Smooth muscle cell (in vitro differentiated cells): ENCODE results near the gene GAB3. TPM values are rescaled to one million over a fixed set of nuclear protein-coding genes. Genes with fewer than 3 reads are reported as not detected.
"Not testable (repeated sequence)": the region's sequence is repeated elsewhere in the genome, so short reads cannot be mapped to it uniquely, and the experiment has no call there.

Experiments
- DNase-seq: peaks from one replicate; lab custom pipeline; 2025; ENCODE audit not compliant: unreplicated experiment; lab: John Stamatoyannopoulos, UW
- H2AFZ ChIP-seq: fragments of 200-600 bp; sonication (generic); 2 replicates; pipeline ENCODE4 v1.6.0; 2016; ENCODE audit warnings: antibody characterized with exemption, low read depth, mild to moderate bottlenecking
- H3F3A ChIP-seq: fragments of 200-600 bp; sonication (generic); 2 replicates; pipeline ENCODE4 v1.6.0; 2017; ENCODE audit warnings: antibody characterized with exemption, low read depth
- H3K27ac ChIP-seq: fragments of 200-600 bp; sonication (generic); 2 replicates; pipeline ENCODE4 v1.5.1; 2016; ENCODE audit warnings: low read depth, mild to moderate bottlenecking
- H3K27me3 ChIP-seq: fragments of 200-600 bp; sonication (generic); 2 replicates; pipeline ENCODE4 v1.6.1; 2016; ENCODE audit warnings: low read depth, mild to moderate bottlenecking
- H3K36me3 ChIP-seq: fragments of 200-600 bp; sonication (generic); 2 replicates; pipeline ENCODE4 v1.5.1; 2016; ENCODE audit warnings: low read depth
- H3K4me1 ChIP-seq: fragments of 200-600 bp; sonication (generic); 2 replicates; pipeline ENCODE4 v1.5.1; 2016; ENCODE audit warnings: low read depth
- H3K4me2 ChIP-seq: fragments of 200-600 bp; sonication (generic); 2 replicates; pipeline ENCODE4 v1.6.0; 2016; ENCODE audit warnings: mild to moderate bottlenecking
- H3K4me3 ChIP-seq: fragments of 200-600 bp; sonication (generic); 2 replicates; pipeline ENCODE4 v1.5.1; 2016; ENCODE audit warnings: mild to moderate bottlenecking
- H3K79me2 ChIP-seq: fragments of 200-600 bp; sonication (generic); 2 replicates; pipeline ENCODE4 v1.6.0; 2016; ENCODE audit warnings: low read depth, mild to moderate bottlenecking
- H3K9ac ChIP-seq: fragments of 200-600 bp; sonication (generic); 2 replicates; pipeline ENCODE4 v1.6.0; 2016; ENCODE audit warnings: low read depth
- H3K9me3 ChIP-seq: fragments of 200-600 bp; sonication (generic); replicated peaks from 2 replicates; pipeline ENCODE4 v1.5.1; 2016; ENCODE audit warnings: low read depth
- H4K20me1 ChIP-seq: fragments of 200-600 bp; sonication (generic); 2 replicates; pipeline ENCODE4 v1.6.0; 2016; ENCODE audit warnings: low read depth
- WGBS: methylation state at CpG from one replicate; pipeline ENCODE4 v1.1.7; 2016; ENCODE audit warnings: low lambda C conversion rate; 5-methylcytosine and 5-hydroxymethylcytosine counted together
- polyA plus RNA-seq: library from polyadenylated mRNA; unstranded; fragments of >200 nt; fragmentation: Nextera tagmentation; extraction: Ambion mirVana; gene quantifications from 2 replicates; pipeline ENCODE4 v1.2.1, GENCODE V29; 2016
- total RNA-seq: library from RNA; depleted of rRNA; stranded (reverse); fragments of >200 nt; gene quantifications from 2 replicates; pipeline ENCODE4 v1.2.3, GENCODE V29; 2014
- TF ChIP-seq, protein P1 (sequence below): fragments of 200-600 bp; sonication (generic); IDR thresholded peaks from 2 replicates; pipeline ENCODE4 v1.5.1; 2017; ENCODE audit warnings: borderline replicate concordance, mild to moderate bottlenecking, antibody characterized with exemption; ENCODE audit not compliant: insufficient read depth, poor library complexity, severe bottlenecking

Gene GAB3
- total and polyA plus RNA-seq, 2 experiments from 2014 or later = 0.39 to 0.72 TPM

DNA sequence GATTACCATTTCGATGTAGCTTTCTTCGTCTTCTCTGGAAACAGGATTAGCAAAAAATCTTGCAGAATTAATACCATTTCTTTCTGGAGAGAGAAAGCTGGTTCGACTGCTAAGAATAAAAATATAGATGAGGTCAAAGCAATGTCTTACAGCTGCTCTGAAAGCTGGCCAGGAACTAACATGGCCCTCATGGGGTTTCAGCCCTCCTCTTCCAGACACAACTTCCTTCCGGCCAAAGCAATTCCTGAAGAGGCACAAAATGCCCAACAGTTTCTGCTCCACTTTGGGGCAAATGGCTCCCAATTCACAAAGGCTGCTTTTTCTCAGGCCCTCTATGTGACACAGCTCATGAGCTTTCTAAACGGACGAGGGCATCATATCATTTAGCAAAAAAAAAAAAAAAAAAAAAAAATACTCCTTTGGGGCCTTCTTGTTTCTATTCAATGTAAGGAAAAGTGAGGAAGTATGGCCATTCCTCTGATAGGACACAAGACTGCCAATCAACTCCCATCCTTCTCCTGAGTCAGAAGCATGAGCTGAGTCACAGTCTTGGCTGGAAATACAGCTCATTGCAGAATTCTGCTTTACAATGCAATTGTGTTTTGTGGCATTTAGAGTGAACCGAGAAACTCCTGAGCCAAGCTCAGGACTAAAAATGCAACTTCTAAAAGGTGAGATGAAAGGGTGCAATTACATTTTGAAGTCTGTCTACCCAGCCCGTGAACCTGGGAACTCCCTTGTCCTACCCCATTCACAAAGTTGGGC, 54.8 kb downstream of the GAB3 start:
- no peak overlapping the region for H3K9ac ChIP-seq
- H3K4me3 ChIP-seq = no peak overlapping the region
- TF ChIP-seq, protein P1, sequence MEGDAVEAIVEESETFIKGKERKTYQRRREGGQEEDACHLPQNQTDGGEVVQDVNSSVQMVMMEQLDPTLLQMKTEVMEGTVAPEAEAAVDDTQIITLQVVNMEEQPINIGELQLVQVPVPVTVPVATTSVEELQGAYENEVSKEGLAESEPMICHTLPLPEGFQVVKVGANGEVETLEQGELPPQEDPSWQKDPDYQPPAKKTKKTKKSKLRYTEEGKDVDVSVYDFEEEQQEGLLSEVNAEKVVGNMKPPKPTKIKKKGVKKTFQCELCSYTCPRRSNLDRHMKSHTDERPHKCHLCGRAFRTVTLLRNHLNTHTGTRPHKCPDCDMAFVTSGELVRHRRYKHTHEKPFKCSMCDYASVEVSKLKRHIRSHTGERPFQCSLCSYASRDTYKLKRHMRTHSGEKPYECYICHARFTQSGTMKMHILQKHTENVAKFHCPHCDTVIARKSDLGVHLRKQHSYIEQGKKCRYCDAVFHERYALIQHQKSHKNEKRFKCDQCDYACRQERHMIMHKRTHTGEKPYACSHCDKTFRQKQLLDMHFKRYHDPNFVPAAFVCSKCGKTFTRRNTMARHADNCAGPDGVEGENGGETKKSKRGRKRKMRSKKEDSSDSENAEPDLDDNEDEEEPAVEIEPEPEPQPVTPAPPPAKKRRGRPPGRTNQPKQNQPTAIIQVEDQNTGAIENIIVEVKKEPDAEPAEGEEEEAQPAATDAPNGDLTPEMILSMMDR = no peak
- no peaks in the 10 kb centered on the region for H3K36me3 ChIP-seq
- no peak overlapping the region for H3K4me2 ChIP-seq
- no peak for DNase-seq
- H3K27me3 ChIP-seq = no peaks in the 10 kb centered on the region
- 71% methylated on average over 8 of the region's 8 CpGs for WGBS
- H3F3A ChIP-seq = no peaks in the 10 kb centered on the region
- H3K27ac ChIP-seq = no peak overlapping the region
- H2AFZ ChIP-seq = no peak overlapping the region
- no peaks in the 10 kb centered on the region for H4K20me1 ChIP-seq
- no peaks in the 10 kb centered on the region for H3K9me3 ChIP-seq
- H3K4me1 ChIP-seq = no peaks in the 10 kb centered on the region
- no peaks in the 10 kb centered on the region for H3K79me2 ChIP-seq

DNA sequence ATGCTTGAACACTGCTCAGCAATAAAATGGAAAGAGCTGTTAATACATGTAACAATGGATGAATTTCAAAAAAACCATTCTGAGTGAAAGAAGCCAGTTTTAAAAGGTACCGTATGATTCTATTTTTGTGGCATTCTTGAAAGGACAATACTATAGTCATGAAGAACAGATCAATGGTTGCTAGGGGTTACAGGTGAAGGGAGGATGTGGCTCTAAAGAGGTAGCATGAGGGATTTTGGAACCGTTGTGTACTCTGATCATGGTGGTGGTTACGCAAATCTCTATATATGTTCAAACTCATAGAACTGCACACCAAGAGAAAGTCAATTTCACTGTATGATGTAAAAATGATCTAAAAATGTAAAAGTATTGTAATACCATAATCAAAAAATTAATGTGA, 57.5 kb downstream of the GAB3 start:
- H3K79me2 ChIP-seq = no peaks in the 10 kb centered on the region
- H3K9me3 ChIP-seq = no peaks in the 10 kb centered on the region
- no peaks in the 10 kb centered on the region for H3K27me3 ChIP-seq
- TF ChIP-seq, protein P1 = no peak
- H3K4me3 ChIP-seq = no peak overlapping the region
- H2AFZ ChIP-seq = no peak overlapping the region
- no peak overlapping the region for H3K9ac ChIP-seq
- H4K20me1 ChIP-seq = no peaks in the 10 kb centered on the region
- no peak for DNase-seq
- H3K4me1 ChIP-seq = no peaks in the 10 kb centered on the region
- no peak overlapping the region for H3K27ac ChIP-seq
- no peak overlapping the region for H3K4me2 ChIP-seq
- no peaks in the 10 kb centered on the region for H3K36me3 ChIP-seq
- H3F3A ChIP-seq = no peaks in the 10 kb centered on the region
- 100% methylated on average over 3 of the region's 3 CpGs for WGBS

- not testable (repeated sequence) for H3K4me3 ChIP-seq, H3K4me2 ChIP-seq, H3K4me1 ChIP-seq, H3K27me3 ChIP-seq, H3K9me3 ChIP-seq, H3K9ac ChIP-seq, H3K36me3 ChIP-seq, H4K20me1 ChIP-seq, DNase-seq, H2AFZ ChIP-seq, H3F3A ChIP-seq, H3K27ac ChIP-seq, H3K79me2 ChIP-seq
- WGBS = 86% methylated on average over 2 of the region's 2 CpGs
Observed at GRCh38 chrX:154690438-154690837, 60.4 kb downstream of the GAB3 start.

GRCh38 chrX:154672084-154672483, 78.8 kb downstream of the GAB3 start:
- H3K9ac ChIP-seq, H3K9me3 ChIP-seq, DNase-seq, H3K4me3 ChIP-seq, H4K20me1 ChIP-seq, H3K79me2 ChIP-seq, H2AFZ ChIP-seq, H3F3A ChIP-seq, H3K27me3 ChIP-seq, H3K36me3 ChIP-seq, H3K4me1 ChIP-seq, H3K4me2 ChIP-seq, H3K27ac ChIP-seq: not testable (repeated sequence)

DNA sequence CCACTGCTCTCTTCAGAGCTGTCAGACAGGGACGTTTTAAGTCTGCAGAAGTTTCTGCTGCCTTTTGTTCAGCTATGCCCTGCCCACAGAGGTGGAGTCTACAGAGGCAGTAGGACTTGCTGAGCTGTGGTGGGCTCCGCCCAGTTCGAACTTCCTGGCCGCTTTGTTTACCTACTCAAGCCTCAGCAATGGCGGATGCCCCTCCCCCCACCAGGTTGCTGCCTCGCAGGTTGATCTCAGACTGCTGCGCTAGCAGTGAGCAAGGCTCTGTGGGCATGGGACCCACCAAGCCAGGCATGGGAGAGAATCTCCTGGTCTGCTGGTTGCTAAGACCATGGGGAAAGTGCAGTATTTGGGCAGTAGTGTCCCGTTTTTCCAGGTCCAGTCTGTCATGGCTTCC, 80.0 kb downstream of the GAB3 start:
- H3K9me3 ChIP-seq, DNase-seq, H3K9ac ChIP-seq, H2AFZ ChIP-seq, H3K27me3 ChIP-seq, H3K4me1 ChIP-seq, H4K20me1 ChIP-seq, H3K4me3 ChIP-seq, H3F3A ChIP-seq, H3K27ac ChIP-seq, H3K36me3 ChIP-seq, H3K4me2 ChIP-seq, H3K79me2 ChIP-seq: not testable (repeated sequence)
- 79% methylated on average over 8 of the region's 8 CpGs for WGBS
